BE2C (cell line): ENCODE measurements around the gene SKI.

ENCODE experiments used
- DNase-seq: peaks from one replicate; pipeline ENCODE4 v3.0.0-alpha.2; 2020
- H3K27me3 ChIP-seq: fragments of 250-450 bp; sonication (Bioruptor Pico); 2 replicates; pipeline ENCODE4 v1.5.1; 2020; ENCODE audit warnings: mild to moderate bottlenecking
- H3K36me3 ChIP-seq: fragments of 250-450 bp; sonication (Bioruptor Pico); 2 replicates; pipeline ENCODE4 v1.5.1; 2020; ENCODE audit warnings: mild to moderate bottlenecking
- H3K4me1 ChIP-seq: fragments of 250-450 bp; sonication (Bioruptor Pico); 2 replicates; pipeline ENCODE4 v1.5.1; 2020
- H3K4me3 ChIP-seq: 2 replicates; pipeline ENCODE4 v1.5.1; 2011; ENCODE audit warnings: low read depth, low read length
- H3K9me3 ChIP-seq: fragments of 250-450 bp; sonication (Bioruptor Pico); 2 replicates; pipeline ENCODE4 v1.5.1; 2020
- TF ChIP-seq, protein P1 (sequence below): IDR thresholded peaks from 2 replicates; pipeline ENCODE4 v1.5.1; 2012; ENCODE audit warnings: mild to moderate bottlenecking, low read depth, low read length

The SKI gene

GRCh38 chr1:2304921-2305681, 77.0 kb downstream of the SKI start:
- H3K4me3 ChIP-seq, result no peak overlapping the region
- TF ChIP-seq, protein P1, sequence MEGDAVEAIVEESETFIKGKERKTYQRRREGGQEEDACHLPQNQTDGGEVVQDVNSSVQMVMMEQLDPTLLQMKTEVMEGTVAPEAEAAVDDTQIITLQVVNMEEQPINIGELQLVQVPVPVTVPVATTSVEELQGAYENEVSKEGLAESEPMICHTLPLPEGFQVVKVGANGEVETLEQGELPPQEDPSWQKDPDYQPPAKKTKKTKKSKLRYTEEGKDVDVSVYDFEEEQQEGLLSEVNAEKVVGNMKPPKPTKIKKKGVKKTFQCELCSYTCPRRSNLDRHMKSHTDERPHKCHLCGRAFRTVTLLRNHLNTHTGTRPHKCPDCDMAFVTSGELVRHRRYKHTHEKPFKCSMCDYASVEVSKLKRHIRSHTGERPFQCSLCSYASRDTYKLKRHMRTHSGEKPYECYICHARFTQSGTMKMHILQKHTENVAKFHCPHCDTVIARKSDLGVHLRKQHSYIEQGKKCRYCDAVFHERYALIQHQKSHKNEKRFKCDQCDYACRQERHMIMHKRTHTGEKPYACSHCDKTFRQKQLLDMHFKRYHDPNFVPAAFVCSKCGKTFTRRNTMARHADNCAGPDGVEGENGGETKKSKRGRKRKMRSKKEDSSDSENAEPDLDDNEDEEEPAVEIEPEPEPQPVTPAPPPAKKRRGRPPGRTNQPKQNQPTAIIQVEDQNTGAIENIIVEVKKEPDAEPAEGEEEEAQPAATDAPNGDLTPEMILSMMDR, result no peak
- H3K4me1 ChIP-seq, result no peaks in the 10 kb centered on the region
- H3K9me3 ChIP-seq, result no peaks in the 10 kb centered on the region
- H3K27me3 ChIP-seq, result no peaks in the 10 kb centered on the region
- no peak for DNase-seq
- H3K36me3 ChIP-seq, result no peaks in the 10 kb centered on the region

- Histone ChIP-seq H3K36me3 (no peaks in the 10 kb centered on the region), H3K27me3 (no peaks in the 10 kb centered on the region), H3K4me3 (no peak overlapping the region), H3K4me1 (no peaks in the 10 kb centered on the region), H3K9me3 (no peaks in the 10 kb centered on the region)
- TF ChIP-seq, protein P1, result no peak
- DNase-seq, result no peak
Observed at GRCh38 chr1:2306151-2306978, 78.2 kb downstream of the SKI start.

- DNase-seq, result no peak
- no peaks in the 10 kb centered on the region for H3K36me3 ChIP-seq
- H3K4me3 ChIP-seq, result no peak overlapping the region
- no peaks in the 10 kb centered on the region for H3K4me1 ChIP-seq
- TF ChIP-seq, protein P1, result no peak
- no peaks in the 10 kb centered on the region for H3K9me3 ChIP-seq
- H3K27me3 ChIP-seq, result no peaks in the 10 kb centered on the region
Observed at GRCh38 chr1:2307064-2307605, 79.0 kb downstream of the SKI start.

GRCh38 chr1:2307972-2308371, 79.9 kb downstream of the SKI start:
- H3K4me3 ChIP-seq, result no peak overlapping the region
- H3K4me1 ChIP-seq, result no peaks in the 10 kb centered on the region
- H3K9me3 ChIP-seq, result no peaks in the 10 kb centered on the region
- no peaks in the 10 kb centered on the region for H3K36me3 ChIP-seq
- no peak for DNase-seq
- H3K27me3 ChIP-seq, result no peaks in the 10 kb centered on the region
- TF ChIP-seq, protein P1, result no peak

GRCh38 chr1:2308844-2309243, 80.7 kb downstream of the SKI start:
- Histone ChIP-seq H3K9me3 (no peaks in the 10 kb centered on the region), H3K27me3 (no peaks in the 10 kb centered on the region), H3K4me1 (no peaks in the 10 kb centered on the region), H3K4me3 (no peak overlapping the region), H3K36me3 (no peaks in the 10 kb centered on the region)
- TF ChIP-seq, protein P1, result no peak
- no peak for DNase-seq
